ENCODE results near the gene FBN3.

GRCh38 chr19:8142513-8142900, 6.9 kb downstream of the FBN3 start:
- TF ChIP-seq POLR2A (IDR thresholded peaks at IDR 0.05; ENCODE audit: low read depth, low read length) (no peak), TAF1 (IDR thresholded peaks at IDR 0.05; ENCODE audit: low read depth, low read length) (no peak), POLR2AphosphoS5 (IDR thresholded peaks at IDR 0.05; ENCODE audit: low read depth, low read length) (no peak), POU2F2 (IDR thresholded peaks at IDR 0.05; ENCODE audit: low read depth, low read length) (no peak), SPI1 (IDR thresholded peaks at IDR 0.05; ENCODE audit: low read depth, low read length) (no peak), PAX5 (IDR thresholded peaks at IDR 0.05; ENCODE audit: insufficient read depth, low read length, severe bottlenecking) (no peak)

Measured in GM12891 (cell line).